GM18511 (cell line): ENCODE data around the gene TYMS.

Source experiments
- ATAC-seq: cut with Tn5 transposase; IDR thresholded peaks from one replicate; pipeline ENCODE4 v1.9.1; 2021; ENCODE audit warnings: mild to moderate bottlenecking, moderate library complexity; ENCODE audit not compliant: unreplicated experiment

TYMS gene

DNA sequence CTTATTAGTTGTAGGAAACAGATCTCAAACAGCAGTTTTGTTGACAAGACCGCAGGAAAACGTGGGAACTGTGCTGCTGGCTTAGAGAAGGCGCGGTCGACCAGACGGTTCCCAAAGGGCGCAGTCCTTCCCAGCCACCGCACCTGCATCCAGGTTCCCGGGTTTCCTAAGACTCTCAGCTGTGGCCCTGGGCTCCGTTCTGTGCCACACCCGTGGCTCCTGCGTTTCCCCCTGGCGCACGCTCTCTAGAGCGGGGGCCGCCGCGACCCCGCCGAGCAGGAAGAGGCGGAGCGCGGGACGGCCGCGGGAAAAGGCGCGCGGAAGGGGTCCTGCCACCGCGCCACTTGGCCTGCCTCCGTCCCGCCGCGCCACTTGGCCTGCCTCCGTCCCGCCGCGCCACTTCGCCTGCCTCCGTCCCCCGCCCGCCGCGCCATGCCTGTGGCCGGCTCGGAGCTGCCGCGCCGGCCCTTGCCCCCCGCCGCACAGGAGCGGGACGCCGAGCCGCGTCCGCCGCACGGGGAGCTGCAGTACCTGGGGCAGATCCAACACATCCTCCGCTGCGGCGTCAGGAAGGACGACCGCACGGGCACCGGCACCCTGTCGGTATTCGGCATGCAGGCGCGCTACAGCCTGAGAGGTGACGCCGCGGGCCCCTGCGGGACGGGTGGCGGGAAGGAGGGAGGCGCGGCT, at the start of gene TYMS:
Gene TYMS (plus strand): TSS at position 343 of the 690 bp plus-strand sequence. CDS start 90 bp downstream, at position 433.
- peak; percentile 57 for ATAC-seq

DNA sequence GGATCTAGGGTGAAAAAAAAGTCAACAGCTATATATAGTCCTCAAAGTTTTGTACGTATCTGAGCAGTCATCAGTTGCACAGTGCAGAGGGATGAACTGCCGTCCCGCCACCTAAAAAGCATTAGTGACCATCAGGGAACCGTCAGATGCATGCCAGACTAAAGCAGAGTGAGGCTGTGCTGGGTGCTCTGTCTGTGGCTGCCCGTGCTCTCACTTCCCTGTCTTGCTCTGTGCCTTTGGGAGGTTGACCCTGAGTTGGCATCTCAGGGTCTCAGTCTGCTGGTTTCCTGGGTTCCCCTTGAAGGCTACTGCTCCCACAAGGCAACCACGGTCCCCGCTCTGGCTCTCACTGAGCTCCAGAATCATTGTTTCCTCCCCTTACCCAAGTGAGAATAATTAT, 49.5 kb upstream of the TYMS start:
- no peak for ATAC-seq

GRCh38 chr18:610214-610928, 47.1 kb upstream of the TYMS start:
- no peak for ATAC-seq

- no peak for ATAC-seq
Observed at GRCh38 chr18:612156-612555, 45.3 kb upstream of the TYMS start.

- no peak for ATAC-seq
Observed at GRCh38 chr18:614193-614592, 43.3 kb upstream of the TYMS start.

DNA sequence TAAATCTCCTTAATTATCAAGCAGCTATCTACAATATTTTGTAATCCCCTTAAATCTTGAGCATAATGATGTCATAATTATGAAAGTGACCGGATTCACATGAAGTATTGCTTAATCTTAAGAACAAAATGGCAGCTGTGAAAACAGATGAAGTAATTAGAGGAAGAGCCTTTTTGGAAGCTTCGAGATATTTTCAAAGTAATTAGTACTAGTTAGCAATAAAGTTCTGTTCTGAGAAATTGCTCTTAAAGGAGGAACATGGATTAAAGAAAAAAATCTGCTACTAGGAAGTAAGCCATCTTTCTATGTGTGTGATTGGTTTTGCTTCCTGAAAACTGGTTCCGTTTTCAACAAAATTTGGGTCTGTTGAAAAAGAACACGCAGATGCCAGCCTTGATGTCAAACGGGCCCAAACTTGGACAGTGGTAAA, 42.3 kb upstream of the TYMS start:
- no peak for ATAC-seq

DNA sequence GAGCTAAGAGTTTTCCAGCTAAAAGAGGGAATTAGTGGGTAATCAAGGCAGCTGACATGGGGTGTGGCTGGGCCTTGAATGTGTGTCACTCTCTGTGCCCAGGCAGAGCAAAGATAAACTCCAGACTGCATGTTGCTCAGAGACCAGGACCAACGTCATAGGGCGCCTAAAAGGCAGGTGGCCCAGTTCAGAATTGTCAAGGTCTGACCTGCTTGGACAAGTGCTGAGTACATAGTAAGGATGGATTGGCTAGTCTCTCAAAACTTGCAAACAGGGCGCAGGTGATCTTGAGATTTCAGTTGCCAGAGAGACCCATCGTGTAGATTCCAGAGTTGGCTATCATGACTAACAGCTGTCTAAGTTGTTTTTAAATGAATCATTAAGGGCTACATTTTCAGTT, 41.7 kb upstream of the TYMS start:
- ATAC-seq: no peak

- ATAC-seq: no peak
Observed at GRCh38 chr18:616380-616995, 41.0 kb upstream of the TYMS start.

- ATAC-seq: no peak
Observed at GRCh38 chr18:617970-618504, 39.4 kb upstream of the TYMS start.

- no peak for ATAC-seq
Observed at GRCh38 chr18:618618-619017, 38.8 kb upstream of the TYMS start.

DNA sequence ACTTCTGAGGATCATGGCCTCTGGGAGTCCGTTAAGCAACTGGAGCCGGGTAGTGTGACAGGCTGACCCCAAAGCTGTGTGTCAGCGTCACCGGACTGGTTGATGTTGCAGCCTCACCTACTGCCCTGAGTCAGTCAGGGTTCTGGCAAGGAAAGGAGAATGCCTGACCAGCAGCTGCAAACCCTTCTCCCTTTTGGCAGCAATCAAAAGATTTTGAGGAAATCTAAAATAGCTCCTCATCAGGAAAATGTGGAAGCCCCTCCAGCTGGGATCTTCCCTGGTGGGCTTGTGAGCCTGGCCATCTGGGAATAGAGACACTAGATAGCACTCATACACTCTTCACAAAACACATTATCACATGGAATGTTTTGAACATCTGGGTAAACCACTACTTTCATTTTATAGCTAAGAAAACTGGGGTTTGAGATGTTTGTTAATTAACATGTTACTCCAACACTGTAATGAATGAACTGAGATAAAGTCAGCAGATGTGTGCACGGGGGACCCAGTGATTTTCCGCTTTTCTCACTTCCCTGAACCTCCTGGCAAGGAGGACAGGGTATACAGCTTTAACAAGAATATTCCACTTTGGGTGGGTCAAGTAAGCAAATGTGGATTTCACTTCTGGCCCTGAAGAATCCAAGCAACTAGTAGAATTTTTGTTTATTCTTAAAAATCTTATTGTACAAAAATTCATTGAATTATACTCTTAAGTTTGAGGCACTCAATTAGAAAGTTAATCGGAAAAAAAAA, 36.0 kb upstream of the TYMS start:
- no peak for ATAC-seq

DNA sequence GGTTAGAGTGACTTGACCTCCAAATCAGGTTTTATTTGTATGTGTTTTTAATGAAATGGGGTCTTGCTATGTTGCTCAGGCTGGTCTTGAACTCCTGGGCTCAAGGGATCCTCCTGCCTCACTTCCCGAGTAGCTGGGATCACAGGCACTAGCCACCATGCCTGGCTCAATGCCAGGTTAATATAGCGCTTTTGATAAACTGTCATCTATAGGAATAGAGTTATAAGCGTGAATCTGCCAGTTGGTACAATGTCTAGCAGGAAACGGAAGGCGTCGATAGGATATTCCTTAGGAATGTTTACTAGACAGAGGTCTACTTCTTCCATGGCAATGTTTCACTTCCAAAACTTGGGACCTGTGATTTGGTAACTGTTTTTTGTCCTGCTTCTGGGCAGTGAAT, 35.2 kb upstream of the TYMS start:
- no peak for ATAC-seq

- ATAC-seq: peak; percentile 76
Observed at GRCh38 chr18:623761-624620, 33.5 kb upstream of the TYMS start.

DNA sequence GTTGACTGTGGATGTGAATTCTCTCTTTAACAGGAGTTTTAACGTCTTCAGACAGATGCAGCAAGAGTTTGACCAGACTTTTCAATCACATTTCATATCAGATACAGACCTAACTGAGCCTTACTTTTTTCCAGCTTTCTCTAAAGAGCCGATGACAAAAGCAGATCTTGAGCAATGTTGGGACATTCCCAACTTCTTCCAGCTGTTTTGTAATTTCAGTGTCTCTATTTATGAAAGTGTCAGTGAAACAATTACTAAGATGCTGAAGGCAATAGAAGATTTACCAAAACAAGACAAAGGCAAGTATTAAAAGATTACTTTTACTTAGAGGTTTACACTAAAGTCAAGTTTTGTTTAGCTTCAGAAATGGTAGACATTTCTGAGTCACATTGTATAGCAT, 30.2 kb upstream of the TYMS start:
- no peak for ATAC-seq

DNA sequence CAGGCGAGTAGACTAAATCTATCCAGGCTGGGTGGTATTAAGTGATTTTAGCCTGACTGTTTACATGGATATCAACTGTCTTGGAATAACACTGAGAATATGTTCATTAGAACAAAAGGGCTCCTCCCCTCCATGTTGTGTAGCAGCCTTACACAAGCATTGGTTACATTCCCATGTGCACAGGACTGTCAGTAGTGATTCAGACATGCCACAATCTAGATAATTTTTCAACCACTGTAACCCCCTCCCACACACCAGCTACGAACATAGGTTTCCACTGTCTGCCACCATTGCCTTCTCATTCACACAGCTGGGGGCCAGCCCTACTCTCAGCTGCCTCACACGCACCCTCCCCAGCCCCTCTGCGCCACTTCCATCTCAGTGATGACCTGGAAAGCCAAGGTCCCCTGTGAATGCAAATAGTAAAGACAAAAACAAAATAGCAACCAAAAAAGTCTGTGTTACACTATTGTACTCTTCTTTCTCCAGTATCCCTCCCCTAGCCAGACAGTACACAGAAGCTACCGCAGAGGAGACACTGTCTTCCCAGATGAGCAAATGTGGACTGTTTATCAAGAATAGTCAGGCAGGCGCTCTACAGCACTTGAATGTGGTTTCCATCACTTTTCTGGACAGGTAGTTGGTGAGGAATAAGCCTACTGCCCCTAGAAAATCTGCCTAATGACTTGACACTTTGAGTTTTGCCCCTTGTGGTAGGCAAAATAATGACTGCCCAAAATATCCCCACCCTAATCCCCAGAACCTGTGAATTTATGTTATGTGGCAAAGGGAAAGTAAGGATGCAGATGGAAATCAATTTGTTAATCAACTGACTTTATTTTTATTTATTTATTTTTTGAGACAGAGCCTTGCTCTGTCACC, 27.9 kb upstream of the TYMS start:
- ATAC-seq: no peak

DNA sequence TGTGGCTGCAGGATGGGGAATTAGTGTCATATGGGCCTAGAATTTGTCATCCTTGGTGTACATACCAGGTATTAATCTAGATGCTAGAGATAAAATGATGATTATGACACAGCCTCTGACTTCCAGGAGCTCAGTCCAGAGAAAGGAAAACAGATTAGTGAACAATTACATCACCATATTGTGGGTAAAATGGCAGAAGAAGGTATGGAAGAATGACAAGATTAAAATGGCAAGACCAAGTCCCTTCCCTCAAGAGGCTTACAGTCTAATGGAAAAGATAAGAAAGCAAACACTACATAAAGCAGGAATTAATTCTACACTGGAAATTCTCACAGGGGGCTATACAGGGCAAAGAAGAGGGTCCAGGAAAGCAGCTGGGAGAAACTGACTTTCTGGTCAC, 25.9 kb upstream of the TYMS start:
- ATAC-seq: no peak

DNA sequence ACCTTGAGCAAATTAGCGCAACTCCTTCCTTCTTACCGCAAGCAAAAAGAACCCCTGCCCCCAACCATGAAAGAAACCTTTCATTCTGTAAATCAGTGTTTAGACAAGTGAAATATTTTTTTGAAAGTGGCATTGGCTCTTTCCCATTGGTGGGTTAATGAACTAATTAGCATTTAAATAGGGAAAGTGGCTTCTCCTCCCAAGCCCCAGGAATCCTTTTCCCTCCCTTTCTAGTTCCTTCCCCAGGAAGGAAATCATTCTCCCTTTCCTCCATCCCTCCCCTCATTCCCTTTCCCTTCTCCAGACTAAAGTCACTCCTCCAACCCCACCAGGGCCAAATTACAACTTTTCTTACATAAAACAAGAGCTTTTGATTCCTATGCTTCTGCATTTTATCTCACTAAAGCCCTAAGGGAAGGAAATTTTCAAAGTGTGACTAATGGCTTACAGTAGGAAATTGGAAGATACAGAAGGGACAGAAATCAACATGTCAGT, 22.9 kb upstream of the TYMS start:
- no peak for ATAC-seq

DNA sequence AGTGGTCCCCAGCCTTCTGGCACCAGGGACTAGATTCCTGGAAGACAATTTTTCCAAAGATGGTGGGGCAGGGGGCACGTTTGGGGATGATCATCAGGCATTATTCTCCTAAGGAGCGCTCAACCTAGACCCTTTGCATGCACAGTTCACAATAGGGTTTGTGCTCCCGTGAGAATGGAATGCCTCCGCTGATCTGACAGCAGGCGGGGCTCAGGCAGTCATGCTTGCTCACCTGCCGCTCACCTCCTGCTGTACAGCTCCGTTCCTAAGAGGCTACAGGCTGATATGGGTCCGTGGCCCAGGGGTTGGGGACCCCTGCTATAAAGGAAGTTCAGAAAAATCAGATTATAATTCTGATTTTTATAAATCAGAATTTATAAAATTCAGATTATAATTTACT, 22.3 kb upstream of the TYMS start:
- no peak for ATAC-seq

DNA sequence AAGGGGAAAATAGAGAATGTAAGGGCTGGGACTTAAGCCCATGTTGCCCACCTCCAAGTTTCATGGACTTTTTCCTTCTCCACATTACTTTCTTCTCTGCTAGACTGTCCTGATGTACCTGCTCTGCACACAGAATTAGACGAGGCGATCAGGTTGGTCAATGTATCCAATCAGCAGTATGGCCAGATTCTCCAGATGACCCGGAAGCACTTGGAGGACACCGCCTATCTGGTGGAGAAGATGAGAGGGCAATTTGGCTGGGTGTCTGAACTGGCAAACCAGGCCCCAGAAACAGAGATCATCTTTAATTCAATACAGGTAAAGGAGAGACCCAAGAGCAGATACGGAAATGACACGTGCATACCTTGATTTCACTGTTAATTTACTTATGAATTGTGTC, 16.2 kb upstream of the TYMS start:
- ATAC-seq: no peak
